Loucy (cell line): ENCODE measurements around the gene CIRBP.

Experiments
- H2AFZ ChIP-seq: fragments of 200-600 bp; sonication (generic); 2 replicates; pipeline ENCODE4 v1.6.0; 2016; ENCODE audit warnings: antibody characterized with exemption, mild to moderate bottlenecking, low read length, moderate library complexity
- H3F3A ChIP-seq: fragments of 200-600 bp; 2 replicates; pipeline ENCODE4 v1.6.0; 2016; ENCODE audit warnings: antibody characterized with exemption, low read depth, mild to moderate bottlenecking
- H3K27me3 ChIP-seq: fragments of 200-600 bp; sonication (generic); 2 replicates; pipeline ENCODE4 v1.6.1; 2014; ENCODE audit warnings: low read length, mild to moderate bottlenecking; ENCODE audit not compliant: insufficient read depth, poor library complexity, severe bottlenecking
- H3K36me3 ChIP-seq: fragments of 200-600 bp; sonication (generic); 2 replicates; pipeline ENCODE4 v1.6.1; 2016; ENCODE audit warnings: low read length; ENCODE audit not compliant: insufficient read depth
- H3K4me1 ChIP-seq: fragments of 200-600 bp; sonication (generic); 2 replicates; pipeline ENCODE4 v1.5.1; 2014; ENCODE audit warnings: low read length, mild to moderate bottlenecking; ENCODE audit not compliant: insufficient read depth, poor library complexity, severe bottlenecking
- H3K4me2 ChIP-seq: fragments of 200-600 bp; sonication (generic); 2 replicates; pipeline ENCODE4 v1.6.0; 2014; ENCODE audit warnings: antibody characterized with exemption, low read length, low read depth, mild to moderate bottlenecking; ENCODE audit not compliant: poor library complexity, severe bottlenecking
- H3K4me3 ChIP-seq: fragments of 200-600 bp; sonication (generic); 2 replicates; pipeline ENCODE4 v1.5.1; 2014; ENCODE audit warnings: low read length, mild to moderate bottlenecking, mixed read lengths; ENCODE audit not compliant: poor library complexity, severe bottlenecking
- H3K79me2 ChIP-seq: fragments of 200-600 bp; sonication (generic); 2 replicates; pipeline ENCODE4 v1.6.1; 2014; ENCODE audit warnings: low read length; ENCODE audit not compliant: insufficient read depth
- H3K9ac ChIP-seq: fragments of 200-600 bp; sonication (generic); 2 replicates; pipeline ENCODE4 v1.6.0; 2014; ENCODE audit warnings: mild to moderate bottlenecking, low read depth, low read length, moderate library complexity; ENCODE audit not compliant: poor library complexity, severe bottlenecking
- H3K9me2 ChIP-seq: fragments of 200-600 bp; sonication (generic); replicated peaks from 2 replicates; pipeline ENCODE4 v1.6.1; 2016; ENCODE audit warnings: low read depth, low read length, mixed read lengths
- H3K9me3 ChIP-seq: fragments of 200-600 bp; sonication (generic); 2 replicates; pipeline ENCODE4 v1.6.1; 2014; ENCODE audit warnings: mild to moderate bottlenecking, antibody characterized with exemption, low read length, low read depth; ENCODE audit not compliant: insufficient read depth
- H4K20me1 ChIP-seq: fragments of 200-600 bp; sonication (generic); 2 replicates; pipeline ENCODE4 v1.6.0; 2014; ENCODE audit warnings: antibody characterized with exemption, low read length, mild to moderate bottlenecking; ENCODE audit not compliant: insufficient read depth, poor library complexity, severe bottlenecking
- EZH2phosphoT487 ChIP-seq: fragments of 200-600 bp; IDR thresholded peaks from 2 replicates; pipeline ENCODE4 v1.6.1; 2018; ENCODE audit warnings: antibody characterized with exemption, mild to moderate bottlenecking, moderate library complexity, borderline replicate concordance
- TF ChIP-seq, protein P1 (sequence below): fragments of 200-600 bp; sonication (generic); conservative IDR thresholded peaks from 2 replicates; pipeline ENCODE4 v1.5.1; 2014; ENCODE audit warnings: mild to moderate bottlenecking, antibody characterized with exemption, low read length

Gene CIRBP

DNA sequence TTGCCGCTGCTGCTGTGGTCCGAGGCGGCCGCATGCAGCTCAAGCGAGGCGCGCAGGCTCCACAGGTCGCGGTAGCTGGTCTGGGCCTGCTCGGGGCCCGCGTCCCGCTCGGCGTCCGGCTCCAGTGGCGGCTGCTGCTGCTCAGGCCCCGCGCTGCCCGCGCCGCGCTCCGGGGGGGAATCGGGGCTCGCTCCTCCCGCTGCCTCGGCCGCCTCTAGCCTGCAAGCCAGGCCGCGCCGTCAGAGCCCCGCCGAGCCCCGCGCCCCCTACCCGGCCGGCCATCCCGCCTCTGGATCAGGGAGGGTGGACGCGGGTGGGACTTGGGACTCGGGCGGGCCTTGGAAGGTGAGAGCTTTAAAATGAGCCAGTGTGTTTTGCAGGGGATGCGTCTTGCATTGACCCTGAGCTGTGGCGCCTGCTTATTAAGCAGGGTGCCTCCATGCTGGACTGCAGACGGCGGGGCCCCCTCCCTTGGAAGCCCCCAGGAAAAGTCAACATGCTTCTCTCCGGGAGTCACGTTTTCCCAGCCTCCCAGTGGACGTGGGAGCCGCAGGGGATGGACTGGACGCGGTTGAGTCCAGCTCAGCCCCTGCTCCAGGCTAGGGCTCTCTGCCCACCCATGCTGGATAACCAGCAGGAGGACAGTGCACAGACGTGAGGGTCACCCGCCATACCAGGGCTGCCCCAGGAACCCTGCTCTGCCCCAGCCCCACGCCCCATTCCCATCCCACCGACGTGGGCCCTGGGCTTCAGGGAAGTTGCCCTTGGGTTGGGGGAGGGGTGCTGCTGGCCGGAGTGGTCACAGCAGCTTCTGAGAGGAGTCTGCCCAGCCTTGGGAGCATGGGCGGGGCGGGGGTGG is 39.0 kb upstream of the CIRBP start:
- no peaks in the 10 kb centered on the region for H3K9me3 ChIP-seq
- no peaks in the 10 kb centered on the region for H4K20me1 ChIP-seq
- no peak overlapping the region for H3K4me2 ChIP-seq
- no peak overlapping the region for H3K4me3 ChIP-seq
- peaks cover 6% of the 10 kb centered on the region; the same call in 1 of the 2 replicates for H3K36me3 ChIP-seq
- no peaks in the 10 kb centered on the region for H3F3A ChIP-seq
- TF ChIP-seq, protein P1, sequence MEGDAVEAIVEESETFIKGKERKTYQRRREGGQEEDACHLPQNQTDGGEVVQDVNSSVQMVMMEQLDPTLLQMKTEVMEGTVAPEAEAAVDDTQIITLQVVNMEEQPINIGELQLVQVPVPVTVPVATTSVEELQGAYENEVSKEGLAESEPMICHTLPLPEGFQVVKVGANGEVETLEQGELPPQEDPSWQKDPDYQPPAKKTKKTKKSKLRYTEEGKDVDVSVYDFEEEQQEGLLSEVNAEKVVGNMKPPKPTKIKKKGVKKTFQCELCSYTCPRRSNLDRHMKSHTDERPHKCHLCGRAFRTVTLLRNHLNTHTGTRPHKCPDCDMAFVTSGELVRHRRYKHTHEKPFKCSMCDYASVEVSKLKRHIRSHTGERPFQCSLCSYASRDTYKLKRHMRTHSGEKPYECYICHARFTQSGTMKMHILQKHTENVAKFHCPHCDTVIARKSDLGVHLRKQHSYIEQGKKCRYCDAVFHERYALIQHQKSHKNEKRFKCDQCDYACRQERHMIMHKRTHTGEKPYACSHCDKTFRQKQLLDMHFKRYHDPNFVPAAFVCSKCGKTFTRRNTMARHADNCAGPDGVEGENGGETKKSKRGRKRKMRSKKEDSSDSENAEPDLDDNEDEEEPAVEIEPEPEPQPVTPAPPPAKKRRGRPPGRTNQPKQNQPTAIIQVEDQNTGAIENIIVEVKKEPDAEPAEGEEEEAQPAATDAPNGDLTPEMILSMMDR: no peak
- TF ChIP-seq EZH2phosphoT487: no peak
- no peak overlapping the region for H2AFZ ChIP-seq
- H3K79me2 ChIP-seq: no peaks in the 10 kb centered on the region
- H3K4me1 ChIP-seq: no peaks in the 10 kb centered on the region
- no peak overlapping the region for H3K9ac ChIP-seq
- H3K9me2 ChIP-seq: no peaks in the 10 kb centered on the region
- H3K27me3 ChIP-seq: no peaks in the 10 kb centered on the region

DNA sequence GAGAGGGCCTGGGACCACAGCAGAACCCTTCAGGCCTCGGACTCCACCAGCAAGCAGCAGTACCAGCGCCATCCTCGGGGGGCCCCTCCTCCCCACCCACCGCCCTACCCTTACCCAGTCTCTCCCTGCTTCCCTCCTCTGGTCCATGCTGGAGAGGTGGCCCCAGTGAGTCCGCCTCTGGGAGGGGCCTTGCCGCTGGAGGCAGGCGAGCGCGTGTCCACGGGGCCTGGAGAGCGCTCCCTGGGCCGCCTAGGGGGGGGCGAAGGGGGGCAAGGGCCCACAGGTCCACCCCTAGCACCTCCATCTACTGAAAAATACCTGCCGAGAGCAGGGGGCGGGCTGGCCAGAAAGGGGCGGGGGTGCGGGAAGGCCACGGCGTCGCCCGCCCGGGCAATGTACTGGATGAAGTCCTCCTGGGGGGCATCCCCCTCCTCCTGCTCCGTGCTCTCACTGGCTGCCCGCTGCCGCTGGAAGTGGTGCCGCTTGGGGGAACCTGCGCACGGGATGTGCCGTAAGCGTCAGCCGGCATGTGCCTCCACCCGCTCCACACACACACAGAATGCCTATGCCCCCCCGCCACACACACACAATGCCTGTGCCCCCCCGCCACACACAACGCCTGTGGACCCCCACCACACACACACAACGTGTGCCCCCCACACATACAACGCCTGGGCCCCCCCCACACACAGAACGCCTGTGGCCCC is 38.2 kb upstream of the CIRBP start:
- Histone ChIP-seq H3K36me3 (peaks cover 6% of the 10 kb centered on the region; the same call in 1 of the 2 replicates), H4K20me1 (no peaks in the 10 kb centered on the region), H3K9ac (no peak overlapping the region)

DNA sequence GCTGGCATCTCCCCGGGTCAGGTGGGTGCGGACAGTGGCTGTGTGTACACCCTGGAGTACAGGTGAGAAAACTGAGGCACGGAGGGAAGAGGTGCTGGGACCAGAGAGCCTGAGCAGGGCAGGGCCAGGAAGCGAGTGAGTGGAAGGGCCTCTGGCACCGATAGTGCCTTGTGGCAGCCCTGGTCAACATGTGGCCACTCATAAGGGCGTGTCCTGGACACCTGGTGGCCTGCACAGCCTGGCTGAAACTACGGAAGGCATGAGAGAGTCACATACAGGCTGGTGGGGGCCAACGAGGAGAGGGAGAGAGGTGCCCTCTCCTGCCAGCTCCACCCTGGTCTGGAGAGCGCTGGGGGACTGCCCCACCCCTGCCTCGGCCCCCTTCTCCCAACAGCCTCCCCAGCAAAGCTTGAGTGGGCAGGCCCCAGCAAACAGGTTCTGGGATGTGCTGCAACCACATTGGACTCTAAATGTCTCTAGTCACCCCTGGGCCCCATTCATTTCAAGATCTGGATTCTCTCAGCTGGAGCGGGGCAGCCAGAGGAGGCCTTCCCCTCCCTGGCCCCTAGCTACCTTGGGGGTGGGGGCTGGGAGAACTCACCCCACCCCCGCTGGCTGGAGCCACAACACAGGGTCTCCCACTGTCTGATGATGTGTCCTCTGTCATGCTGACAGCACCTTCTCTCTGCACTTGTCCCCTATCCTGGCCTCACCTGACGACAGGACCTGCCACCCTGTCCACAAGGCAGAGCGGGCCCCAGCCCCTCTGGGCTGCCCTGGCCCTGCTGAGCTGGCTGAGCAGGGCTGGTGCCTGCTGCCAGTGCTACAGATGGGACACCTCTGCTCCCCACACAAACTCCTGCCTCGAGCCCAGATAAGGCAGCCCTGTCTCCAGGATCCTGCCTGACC is 37.1 kb upstream of the CIRBP start:
- Histone ChIP-seq H3K36me3 (no peaks in the 10 kb centered on the region; the same call in 1 of the 2 replicates), H2AFZ (no peak overlapping the region), H4K20me1 (no peaks in the 10 kb centered on the region), H3K4me3 (no peak overlapping the region), H3K4me1 (no peaks in the 10 kb centered on the region), H3K9ac (no peak overlapping the region), H3K9me2 (no peaks in the 10 kb centered on the region), H3K27me3 (no peaks in the 10 kb centered on the region), H3K4me2 (no peak overlapping the region), H3K79me2 (no peaks in the 10 kb centered on the region), H3F3A (no peaks in the 10 kb centered on the region), H3K9me3 (no peaks in the 10 kb centered on the region)
- no peak for TF ChIP-seq EZH2phosphoT487
- TF ChIP-seq, protein P1: no peak

More for the DNA sequence above, 38.2 kb upstream of the CIRBP start:
- Histone ChIP-seq H3K4me1 (no peaks in the 10 kb centered on the region), H3K9me3 (no peaks in the 10 kb centered on the region), H3K4me3 (no peak overlapping the region), H3K79me2 (no peaks in the 10 kb centered on the region), H3K27me3 (no peaks in the 10 kb centered on the region), H2AFZ (no peak overlapping the region), H3F3A (no peaks in the 10 kb centered on the region), H3K9me2 (no peaks in the 10 kb centered on the region), H3K4me2 (no peak overlapping the region)
- TF ChIP-seq EZH2phosphoT487: no peak
- TF ChIP-seq, protein P1: no peak
